ENCODE results near the gene TUSC7. TPM values are rescaled to one million over a fixed set of nuclear protein-coding genes. Genes with fewer than 3 reads are reported as not detected.

Gene TUSC7
- polyA plus RNA-seq, 1 experiment, result not detected

DNA sequence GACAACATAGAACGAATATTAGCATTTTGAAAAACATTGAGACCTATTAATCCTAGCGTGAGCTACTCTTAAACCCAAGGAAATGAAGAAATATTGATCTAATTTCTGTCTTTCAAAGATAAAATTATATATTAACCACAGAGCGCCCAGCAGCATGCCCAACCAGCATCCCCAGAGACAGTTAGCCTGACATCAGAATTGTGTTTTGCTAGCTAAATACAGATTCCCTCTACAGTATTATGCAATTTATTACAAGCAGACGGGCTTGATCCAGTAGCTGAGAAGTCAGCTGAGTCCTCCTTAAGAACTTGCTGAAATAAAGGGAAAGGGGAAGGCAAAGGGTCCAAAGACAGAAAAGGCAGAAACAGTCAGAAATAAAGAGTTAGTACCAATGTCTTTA lies 7.2 kb upstream of the TUSC7 start:
- TF ChIP-seq, protein P1, sequence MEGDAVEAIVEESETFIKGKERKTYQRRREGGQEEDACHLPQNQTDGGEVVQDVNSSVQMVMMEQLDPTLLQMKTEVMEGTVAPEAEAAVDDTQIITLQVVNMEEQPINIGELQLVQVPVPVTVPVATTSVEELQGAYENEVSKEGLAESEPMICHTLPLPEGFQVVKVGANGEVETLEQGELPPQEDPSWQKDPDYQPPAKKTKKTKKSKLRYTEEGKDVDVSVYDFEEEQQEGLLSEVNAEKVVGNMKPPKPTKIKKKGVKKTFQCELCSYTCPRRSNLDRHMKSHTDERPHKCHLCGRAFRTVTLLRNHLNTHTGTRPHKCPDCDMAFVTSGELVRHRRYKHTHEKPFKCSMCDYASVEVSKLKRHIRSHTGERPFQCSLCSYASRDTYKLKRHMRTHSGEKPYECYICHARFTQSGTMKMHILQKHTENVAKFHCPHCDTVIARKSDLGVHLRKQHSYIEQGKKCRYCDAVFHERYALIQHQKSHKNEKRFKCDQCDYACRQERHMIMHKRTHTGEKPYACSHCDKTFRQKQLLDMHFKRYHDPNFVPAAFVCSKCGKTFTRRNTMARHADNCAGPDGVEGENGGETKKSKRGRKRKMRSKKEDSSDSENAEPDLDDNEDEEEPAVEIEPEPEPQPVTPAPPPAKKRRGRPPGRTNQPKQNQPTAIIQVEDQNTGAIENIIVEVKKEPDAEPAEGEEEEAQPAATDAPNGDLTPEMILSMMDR (IDR thresholded peaks at IDR 0.05; ENCODE audit: low read depth, low read length), result no peak
- Histone ChIP-seq H3K4me3 (ENCODE audit: low read depth, low read length) (no peak overlapping the region), H3K27me3 (ENCODE audit: control insufficient read depth, insufficient read depth, low read length) (no peaks in the 10 kb centered on the region), H3K9me3 (ENCODE audit: control insufficient read depth, insufficient read depth, low read length) (no peaks in the 10 kb centered on the region), H3K27ac (ENCODE audit: low read depth, low read length) (no peak overlapping the region)
- ChIA-PET CTCF (no interaction called here), POLR2A (no interaction called here)
- DNase-seq (ENCODE audit: low read depth, low spot score), result no peak

GRCh38 chr3:116707531-116707930 lies 2.0 kb upstream of the TUSC7 start:
- no peak overlapping the region for H3K4me3 ChIP-seq (ENCODE audit: low read depth, low read length)
- POLR2A ChIA-PET, result no interaction called here

GRCh38 chr3:116716490-116716889 lies 6.9 kb downstream of the TUSC7 start:
- H3K4me3 ChIP-seq (ENCODE audit: low read depth, low read length), result no peak overlapping the region
- CTCF ChIA-PET, result no interaction called here
- POLR2A ChIA-PET, result no interaction called here
- DNase-seq (ENCODE audit: low read depth, low spot score), result no peak
- TF ChIP-seq, protein P1 (IDR thresholded peaks at IDR 0.05; ENCODE audit: low read depth, low read length), result no peak
- H3K9me3 ChIP-seq (ENCODE audit: control insufficient read depth, insufficient read depth, low read length), result no peaks in the 10 kb centered on the region
- no peaks in the 10 kb centered on the region for H3K27me3 ChIP-seq (ENCODE audit: control insufficient read depth, insufficient read depth, low read length)
- no peak overlapping the region for H3K27ac ChIP-seq (ENCODE audit: low read depth, low read length)

More at GRCh38 chr3:116707531-116707930, 2.0 kb upstream of the TUSC7 start:
- Histone ChIP-seq H3K27me3 (ENCODE audit: control insufficient read depth, insufficient read depth, low read length) (no peaks in the 10 kb centered on the region), H3K9me3 (ENCODE audit: control insufficient read depth, insufficient read depth, low read length) (no peaks in the 10 kb centered on the region), H3K27ac (ENCODE audit: low read depth, low read length) (no peak overlapping the region)
- DNase-seq (ENCODE audit: low read depth, low spot score), result no peak
- TF ChIP-seq, protein P1 (IDR thresholded peaks at IDR 0.05; ENCODE audit: low read depth, low read length), result no peak
- CTCF ChIA-PET, result no interaction called here

DNA sequence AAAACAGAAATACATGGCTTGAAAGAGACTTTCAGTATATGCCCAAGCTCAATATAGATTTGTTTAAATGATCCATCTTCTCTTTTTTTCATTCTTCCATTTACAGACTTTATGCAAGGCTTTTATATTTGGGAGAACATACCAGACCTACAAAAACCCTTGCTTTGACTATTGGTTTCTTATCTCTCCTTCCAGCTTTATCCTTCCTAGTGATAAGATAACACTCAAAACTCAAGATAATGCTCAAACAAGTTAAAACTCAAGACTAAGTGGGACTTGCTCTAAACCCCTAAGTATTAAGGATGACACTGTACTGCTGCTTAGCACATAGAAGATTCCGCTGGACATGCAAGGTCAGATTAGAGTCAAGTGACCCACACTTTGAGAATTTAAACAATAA lies 8.0 kb downstream of the TUSC7 start:
- ChIA-PET POLR2A (no interaction called here), CTCF (no interaction called here)
- no peak overlapping the region for H3K27ac ChIP-seq (ENCODE audit: low read depth, low read length)
- no peak for DNase-seq (ENCODE audit: low read depth, low spot score)
- H3K4me3 ChIP-seq (ENCODE audit: low read depth, low read length), result no peak overlapping the region
- H3K27me3 ChIP-seq (ENCODE audit: control insufficient read depth, insufficient read depth, low read length), result no peaks in the 10 kb centered on the region
- TF ChIP-seq, protein P1 (IDR thresholded peaks at IDR 0.05; ENCODE audit: low read depth, low read length), result no peak
- no peaks in the 10 kb centered on the region for H3K9me3 ChIP-seq (ENCODE audit: control insufficient read depth, insufficient read depth, low read length)

DNA sequence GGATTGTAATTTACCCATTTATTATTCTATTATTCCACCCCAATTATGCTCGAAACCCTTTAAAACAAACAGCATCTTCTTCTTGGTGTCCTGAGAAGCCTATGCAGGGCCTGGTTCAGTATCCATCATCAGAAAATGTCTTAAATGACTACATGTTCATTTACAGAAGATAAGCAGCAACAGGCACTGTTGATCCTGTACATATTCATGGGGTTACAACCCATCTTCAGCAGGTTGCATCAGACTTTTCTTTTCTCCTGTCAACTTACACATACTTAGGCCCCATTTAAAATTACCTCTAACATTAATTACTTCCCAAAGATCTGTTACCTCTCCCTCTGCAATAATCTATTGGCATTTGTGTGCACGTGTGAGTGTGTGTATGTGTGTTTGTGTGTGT lies 18.9 kb downstream of the TUSC7 start:
- H3K27ac ChIP-seq (ENCODE audit: low read depth, low read length), result no peak overlapping the region
- H3K27me3 ChIP-seq (ENCODE audit: control insufficient read depth, insufficient read depth, low read length), result no peaks in the 10 kb centered on the region
- DNase-seq (ENCODE audit: low read depth, low spot score), result no peak
- H3K4me3 ChIP-seq (ENCODE audit: low read depth, low read length), result no peak overlapping the region
- TF ChIP-seq, protein P1 (IDR thresholded peaks at IDR 0.05; ENCODE audit: low read depth, low read length), result no peak
- POLR2A ChIA-PET, result no interaction called here
- H3K9me3 ChIP-seq (ENCODE audit: control insufficient read depth, insufficient read depth, low read length), result no peaks in the 10 kb centered on the region
- CTCF ChIA-PET, result no interaction called here
